ENCODE data around the gene NRXN3. TPM values are rescaled to one million over a fixed set of nuclear protein-coding genes. Genes with fewer than 3 reads are reported as not detected.

The NRXN3 gene
- total RNA-seq, 1 donor from 2014 or later = 5.9 TPM

GRCh38 chr14:78875049-78875448, 704.9 kb downstream of the NRXN3 start:
- Mint-ChIP-seq H3K4me3 (no peak overlapping the region), H3K9me3 (no peaks in the 10 kb centered on the region)

DNA sequence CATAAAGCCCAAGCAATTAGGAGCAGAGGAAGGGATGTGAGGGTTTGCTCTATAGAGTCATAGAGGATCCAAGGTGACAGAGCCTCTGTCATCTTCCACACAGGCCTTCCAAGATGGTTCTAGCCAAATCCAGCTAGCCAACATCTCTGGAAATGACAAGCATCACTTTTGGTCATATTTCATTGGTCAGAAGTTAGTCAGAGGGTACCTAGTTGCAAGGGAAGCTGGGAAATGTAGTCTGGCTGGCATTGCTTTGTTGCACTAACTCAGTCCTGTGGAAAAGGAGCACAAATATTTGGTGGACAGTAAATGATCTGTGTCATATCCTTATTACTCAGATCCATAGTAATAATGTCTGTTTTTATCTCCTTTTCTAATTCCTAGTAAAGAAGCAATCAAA, 715.7 kb downstream of the NRXN3 start:
- Histone ChIP-seq H3K9ac (no peak overlapping the region), H3K4me2 (no peak overlapping the region), H3K27me3 (no peaks in the 10 kb centered on the region), H3K9me3 (ENCODE audit: low read depth) (no peaks in the 10 kb centered on the region), H2AFZ (replicated peaks) (no peak overlapping the region), H4K20me1 (ENCODE audit: low read depth) (no peaks in the 10 kb centered on the region), H3F3A (ENCODE audit: low read depth) (no peaks in the 10 kb centered on the region), H3K27ac (no peak overlapping the region), H3K36me3 (no peaks in the 10 kb centered on the region), H3K4me3 (no peak overlapping the region), H3K79me2 (ENCODE audit: low read depth) (no peaks in the 10 kb centered on the region), H3K4me1 (no peaks in the 10 kb centered on the region)
- DNase-seq (ENCODE audit: low spot score) = no peak
- Mint-ChIP-seq H3K4me3 (no peak overlapping the region), H3K27ac (no peak overlapping the region), H3K4me1 (no peaks in the 10 kb centered on the region), H3K9me3 (peaks cover 11% of the 10 kb centered on the region), H3K27me3 (ENCODE audit: insufficient read depth, low read depth) (no peaks in the 10 kb centered on the region), H3K36me3 (no peaks in the 10 kb centered on the region)
- TF ChIP-seq EZH2phosphoT487 (IDR thresholded peaks at IDR 0.05) (no peak), EZH2 (IDR thresholded peaks at IDR 0.05) (no peak)
- TF ChIP-seq, protein P1, sequence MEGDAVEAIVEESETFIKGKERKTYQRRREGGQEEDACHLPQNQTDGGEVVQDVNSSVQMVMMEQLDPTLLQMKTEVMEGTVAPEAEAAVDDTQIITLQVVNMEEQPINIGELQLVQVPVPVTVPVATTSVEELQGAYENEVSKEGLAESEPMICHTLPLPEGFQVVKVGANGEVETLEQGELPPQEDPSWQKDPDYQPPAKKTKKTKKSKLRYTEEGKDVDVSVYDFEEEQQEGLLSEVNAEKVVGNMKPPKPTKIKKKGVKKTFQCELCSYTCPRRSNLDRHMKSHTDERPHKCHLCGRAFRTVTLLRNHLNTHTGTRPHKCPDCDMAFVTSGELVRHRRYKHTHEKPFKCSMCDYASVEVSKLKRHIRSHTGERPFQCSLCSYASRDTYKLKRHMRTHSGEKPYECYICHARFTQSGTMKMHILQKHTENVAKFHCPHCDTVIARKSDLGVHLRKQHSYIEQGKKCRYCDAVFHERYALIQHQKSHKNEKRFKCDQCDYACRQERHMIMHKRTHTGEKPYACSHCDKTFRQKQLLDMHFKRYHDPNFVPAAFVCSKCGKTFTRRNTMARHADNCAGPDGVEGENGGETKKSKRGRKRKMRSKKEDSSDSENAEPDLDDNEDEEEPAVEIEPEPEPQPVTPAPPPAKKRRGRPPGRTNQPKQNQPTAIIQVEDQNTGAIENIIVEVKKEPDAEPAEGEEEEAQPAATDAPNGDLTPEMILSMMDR (IDR thresholded peaks at IDR 0.05) = no peak

More at GRCh38 chr14:78875049-78875448, 704.9 kb downstream of the NRXN3 start:
- TF ChIP-seq EZH2phosphoT487 (IDR thresholded peaks at IDR 0.05) = no peak
- TF ChIP-seq, protein P1 (IDR thresholded peaks at IDR 0.05) = no peak
- no peak for TF ChIP-seq EZH2 (IDR thresholded peaks at IDR 0.05)
- no peak overlapping the region for H3K4me3 ChIP-seq
- no peak overlapping the region for H3K9ac ChIP-seq
- H3K27me3 Mint-ChIP-seq (ENCODE audit: insufficient read depth, low read depth) = no peaks in the 10 kb centered on the region
- H3K4me2 ChIP-seq = no peak overlapping the region
- H3K79me2 ChIP-seq (ENCODE audit: low read depth) = no peaks in the 10 kb centered on the region
- no peak overlapping the region for H2AFZ ChIP-seq (replicated peaks)
- H3K4me1 ChIP-seq = peaks cover 20% of the 10 kb centered on the region
- no peaks in the 10 kb centered on the region for H3K36me3 ChIP-seq
- DNase-seq (ENCODE audit: low spot score) = no peak
- no peaks in the 10 kb centered on the region for H4K20me1 ChIP-seq (ENCODE audit: low read depth)
- no peak overlapping the region for H3K27ac Mint-ChIP-seq
- H3K9me3 ChIP-seq (ENCODE audit: low read depth) = no peaks in the 10 kb centered on the region
- H3K27ac ChIP-seq = no peak overlapping the region
- peaks cover 14% of the 10 kb centered on the region for H3F3A ChIP-seq (ENCODE audit: low read depth)
- H3K36me3 Mint-ChIP-seq = no peaks in the 10 kb centered on the region
- H3K27me3 ChIP-seq = no peaks in the 10 kb centered on the region
- H3K4me1 Mint-ChIP-seq = peaks cover 13% of the 10 kb centered on the region

DNA sequence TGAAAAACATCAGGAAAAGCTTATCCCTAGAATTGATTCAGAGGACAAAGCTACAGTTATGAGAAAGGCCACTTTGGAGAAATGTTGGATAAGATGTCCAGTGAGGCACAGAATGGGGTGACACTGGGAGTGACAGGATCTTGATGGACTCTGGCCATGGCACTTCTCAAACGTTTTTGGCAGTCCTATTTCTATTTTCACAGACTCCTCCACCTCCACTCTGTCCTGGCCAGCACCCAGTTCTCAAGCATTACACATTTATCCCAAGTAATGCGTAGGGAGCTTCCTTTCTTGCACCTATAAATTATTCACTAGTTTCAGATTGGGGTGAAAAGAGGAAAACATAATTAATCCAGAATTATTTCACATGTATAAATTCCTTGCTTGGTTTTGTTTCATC, 727.3 kb downstream of the NRXN3 start:
- Histone ChIP-seq H4K20me1 (ENCODE audit: low read depth) (no peaks in the 10 kb centered on the region), H3K9ac (no peak overlapping the region), H3K9me3 (ENCODE audit: low read depth) (no peaks in the 10 kb centered on the region), H3K4me3 (no peak overlapping the region), H3K27me3 (no peaks in the 10 kb centered on the region), H3K4me1 (peaks cover 24% of the 10 kb centered on the region), H3F3A (ENCODE audit: low read depth) (peaks cover 12% of the 10 kb centered on the region), H3K4me2 (no peak overlapping the region), H3K36me3 (no peaks in the 10 kb centered on the region), H3K79me2 (ENCODE audit: low read depth) (no peaks in the 10 kb centered on the region), H2AFZ (replicated peaks) (no peak overlapping the region), H3K27ac (no peak overlapping the region)
- Mint-ChIP-seq H3K27me3 (ENCODE audit: insufficient read depth, low read depth) (no peaks in the 10 kb centered on the region), H3K27ac (no peak overlapping the region), H3K4me1 (peaks cover 9% of the 10 kb centered on the region), H3K4me3 (no peak overlapping the region), H3K36me3 (no peaks in the 10 kb centered on the region), H3K9me3 (peaks cover 2% of the 10 kb centered on the region)
- no peak for TF ChIP-seq EZH2phosphoT487 (IDR thresholded peaks at IDR 0.05)
- TF ChIP-seq, protein P1 (IDR thresholded peaks at IDR 0.05) = no peak
- no peak for TF ChIP-seq EZH2 (IDR thresholded peaks at IDR 0.05)
- DNase-seq (ENCODE audit: low spot score) = no peak
